Neutrophil (primary cell): ENCODE measurements around the gene CABLES1.

Source experiments
- H3K27ac ChIP-seq: fragments of 200-600 bp; sonication (generic); 2 replicates; pipeline ENCODE4 v1.5.1; 2016; ENCODE audit warnings: mild to moderate bottlenecking, moderate library complexity
- H3K27me3 ChIP-seq: fragments of 200-600 bp; sonication (generic); 2 replicates; pipeline ENCODE4 v1.6.0; 2016; ENCODE audit warnings: mild to moderate bottlenecking
- H3K36me3 ChIP-seq: fragments of 200-600 bp; sonication (generic); 2 replicates; pipeline ENCODE4 v1.5.1; 2017
- H3K4me1 ChIP-seq, 2 experiments: fragments of 200-600 bp in 1 of 2; sonication (generic) in 1 of 2; 1 replicate in 1 of 2; 2 replicates in 1 of 2; pipeline versions ENCODE4 v1.5.1 to v1.6.1; 2013 to 2016; ENCODE audit warnings: low read depth in 1 of 2, low read length in 1 of 2, mild to moderate bottlenecking in 1 of 2, moderate library complexity in 1 of 2; ENCODE audit not compliant: control insufficient read depth in 1 of 2, insufficient read depth in 1 of 2
- H3K4me3 ChIP-seq, 2 experiments: fragments of 200-600 bp in 1 of 2; sonication (generic) in 1 of 2; 1 replicate in 1 of 2; 2 replicates in 1 of 2; pipeline ENCODE4 v1.5.1; 2013 to 2016; ENCODE audit warnings: low read depth in 1 of 2, low read length in 1 of 2, mild to moderate bottlenecking in 1 of 2, moderate library complexity in 1 of 2
- H3K9me3 ChIP-seq: fragments of 200-600 bp; sonication (generic); 2 replicates; pipeline ENCODE4 v1.5.1; 2016
- CTCF ChIP-seq: fragments of 200-600 bp; sonication (generic); IDR thresholded peaks from 2 replicates; pipeline ENCODE4 v1.5.1; 2016; ENCODE audit warnings: antibody characterized with exemption

Gene CABLES1

GRCh38 chr18:23217781-23218180 lies 82.5 kb downstream of the CABLES1 start:
- Histone ChIP-seq H3K4me1 (no peaks in the 10 kb centered on the region), H3K4me3 (no peak overlapping the region), H3K36me3 (no peaks in the 10 kb centered on the region), H3K9me3 (no peaks in the 10 kb centered on the region), H3K27ac (no peak overlapping the region), H3K27me3 (no peaks in the 10 kb centered on the region)
- no peak for TF ChIP-seq CTCF

GRCh38 chr18:23220355-23220754 lies 85.1 kb downstream of the CABLES1 start:
- no peak overlapping the region for H3K4me3 ChIP-seq

GRCh38 chr18:23223641-23224040 lies 88.4 kb downstream of the CABLES1 start:
- Histone ChIP-seq H3K4me1 (peaks cover 0 to 3% of the 10 kb centered on the region in 2 experiments), H3K4me3 (no peak overlapping the region), H3K27me3 (no peaks in the 10 kb centered on the region), H3K36me3 (no peaks in the 10 kb centered on the region), H3K27ac (no peak overlapping the region), H3K9me3 (no peaks in the 10 kb centered on the region)
- TF ChIP-seq CTCF, result no peak

More at GRCh38 chr18:23220355-23220754, 85.1 kb downstream of the CABLES1 start:
- peaks cover 0 to 1% of the 10 kb centered on the region in 2 experiments for H3K4me1 ChIP-seq
- no peak for TF ChIP-seq CTCF
- H3K27me3 ChIP-seq, result no peaks in the 10 kb centered on the region
- H3K9me3 ChIP-seq, result no peaks in the 10 kb centered on the region
- no peak overlapping the region for H3K27ac ChIP-seq
- H3K36me3 ChIP-seq, result no peaks in the 10 kb centered on the region

- Histone ChIP-seq H3K36me3 (no peaks in the 10 kb centered on the region), H3K4me1 (peaks cover 0 to 3% of the 10 kb centered on the region in 2 experiments), H3K27ac (no peak overlapping the region)
Observed at GRCh38 chr18:23225503-23225902, 90.2 kb downstream of the CABLES1 start.

GRCh38 chr18:23226391-23226790 lies 91.1 kb downstream of the CABLES1 start:
- Histone ChIP-seq H3K27ac (no peak overlapping the region), H3K36me3 (no peaks in the 10 kb centered on the region), H3K9me3 (no peaks in the 10 kb centered on the region), H3K27me3 (no peaks in the 10 kb centered on the region), H3K4me1 (peaks cover 6 to 7% of the 10 kb centered on the region in 2 experiments), H3K4me3 (no peak overlapping the region)
- no peak for TF ChIP-seq CTCF

More at GRCh38 chr18:23225503-23225902, 90.2 kb downstream of the CABLES1 start:
- Histone ChIP-seq H3K4me3 (no peak overlapping the region), H3K9me3 (no peaks in the 10 kb centered on the region), H3K27me3 (no peaks in the 10 kb centered on the region)
- TF ChIP-seq CTCF, result no peak
